Measurements from ENCODE around the gene OR2AG2.

Gene OR2AG2

DNA sequence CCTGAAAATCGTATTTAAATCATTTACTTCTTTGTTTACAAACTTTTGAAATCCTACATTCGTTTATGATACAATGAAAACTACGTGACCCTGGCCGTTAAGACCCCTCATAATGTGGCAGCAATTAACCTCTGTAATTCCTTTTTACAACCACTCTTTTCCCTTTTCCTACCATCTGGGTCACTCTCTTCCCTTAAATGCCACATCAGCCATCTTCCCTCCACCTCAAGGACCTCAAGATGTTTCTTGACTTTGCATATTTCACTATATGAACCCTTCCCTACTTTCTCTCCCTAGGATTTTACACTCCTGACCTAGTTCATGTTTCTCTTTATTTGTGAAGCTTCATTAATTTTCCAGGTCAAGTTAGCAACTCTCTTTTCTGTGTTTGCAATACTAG, 26.8 kb downstream of the OR2AG2 start:
- H3K4me1 ChIP-seq (ENCODE audit: insufficient read depth, low read length, severe bottlenecking): peaks cover 6% of the 10 kb centered on the region
- no peaks in the 10 kb centered on the region for H3K36me3 ChIP-seq (ENCODE audit: insufficient read depth, low read length)
- no peak overlapping the region for H2AFZ ChIP-seq (ENCODE audit: low read length)
- H3K9ac ChIP-seq (ENCODE audit: low read length): no peak overlapping the region
- H3K79me2 ChIP-seq (ENCODE audit: insufficient read depth, low read length): no peaks in the 10 kb centered on the region
- no peaks in the 10 kb centered on the region for H3F3A ChIP-seq (ENCODE audit: insufficient read depth, low read length)
- H3K9me3 ChIP-seq (ENCODE audit: low read length): no peaks in the 10 kb centered on the region
- H3K4me2 ChIP-seq (ENCODE audit: low read length): no peak overlapping the region
- no peak for TF ChIP-seq EZH2 (IDR thresholded peaks at IDR 0.05; ENCODE audit: borderline replicate concordance, low read length)
- TF ChIP-seq, protein P1, sequence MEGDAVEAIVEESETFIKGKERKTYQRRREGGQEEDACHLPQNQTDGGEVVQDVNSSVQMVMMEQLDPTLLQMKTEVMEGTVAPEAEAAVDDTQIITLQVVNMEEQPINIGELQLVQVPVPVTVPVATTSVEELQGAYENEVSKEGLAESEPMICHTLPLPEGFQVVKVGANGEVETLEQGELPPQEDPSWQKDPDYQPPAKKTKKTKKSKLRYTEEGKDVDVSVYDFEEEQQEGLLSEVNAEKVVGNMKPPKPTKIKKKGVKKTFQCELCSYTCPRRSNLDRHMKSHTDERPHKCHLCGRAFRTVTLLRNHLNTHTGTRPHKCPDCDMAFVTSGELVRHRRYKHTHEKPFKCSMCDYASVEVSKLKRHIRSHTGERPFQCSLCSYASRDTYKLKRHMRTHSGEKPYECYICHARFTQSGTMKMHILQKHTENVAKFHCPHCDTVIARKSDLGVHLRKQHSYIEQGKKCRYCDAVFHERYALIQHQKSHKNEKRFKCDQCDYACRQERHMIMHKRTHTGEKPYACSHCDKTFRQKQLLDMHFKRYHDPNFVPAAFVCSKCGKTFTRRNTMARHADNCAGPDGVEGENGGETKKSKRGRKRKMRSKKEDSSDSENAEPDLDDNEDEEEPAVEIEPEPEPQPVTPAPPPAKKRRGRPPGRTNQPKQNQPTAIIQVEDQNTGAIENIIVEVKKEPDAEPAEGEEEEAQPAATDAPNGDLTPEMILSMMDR (IDR thresholded peaks at IDR 0.05; ENCODE audit: low read length): no peak
- H3K4me3 ChIP-seq (ENCODE audit: low read depth, low read length, poor library complexity, severe bottlenecking): no peak overlapping the region
- H4K20me1 ChIP-seq (ENCODE audit: insufficient read depth, low read length): no peaks in the 10 kb centered on the region
- H3K9me2 ChIP-seq (ENCODE audit: low read depth, low read length): no peaks in the 10 kb centered on the region
- no peak overlapping the region for H3K27ac ChIP-seq (ENCODE audit: low read depth, low read length, poor library complexity, severe bottlenecking)
- no peaks in the 10 kb centered on the region for H3K27me3 ChIP-seq (ENCODE audit: insufficient read depth, low read length)

DNA sequence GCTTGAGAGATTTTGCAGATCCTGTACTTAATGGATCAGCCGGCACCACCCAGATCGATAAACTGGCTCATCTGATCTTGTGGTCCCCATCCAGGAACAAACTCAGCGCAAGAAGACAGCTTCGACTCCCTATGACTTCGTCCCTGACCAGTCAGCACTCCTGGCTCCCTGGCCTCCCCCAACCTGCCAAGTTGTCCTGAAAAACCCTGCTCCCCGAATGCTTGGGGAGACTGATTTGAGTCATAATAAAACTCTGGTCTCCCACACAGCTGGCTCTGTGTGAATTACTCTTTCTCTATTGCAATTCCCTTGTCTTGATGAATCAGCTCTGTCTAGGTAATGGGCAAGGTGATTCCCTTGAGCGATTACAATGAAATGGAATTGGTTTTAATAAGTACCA, 29.5 kb downstream of the OR2AG2 start:
- no peaks in the 10 kb centered on the region for H3K9me3 ChIP-seq (ENCODE audit: low read length)
- no peak overlapping the region for H3K9ac ChIP-seq (ENCODE audit: low read length)
- TF ChIP-seq, protein P1 (IDR thresholded peaks at IDR 0.05; ENCODE audit: low read length): no peak
- TF ChIP-seq EZH2 (IDR thresholded peaks at IDR 0.05; ENCODE audit: borderline replicate concordance, low read length): no peak
- no peaks in the 10 kb centered on the region for H3K27me3 ChIP-seq (ENCODE audit: insufficient read depth, low read length)
- H3K27ac ChIP-seq (ENCODE audit: low read depth, low read length, poor library complexity, severe bottlenecking): no peak overlapping the region
- no peaks in the 10 kb centered on the region for H3K9me2 ChIP-seq (ENCODE audit: low read depth, low read length)
- H2AFZ ChIP-seq (ENCODE audit: low read length): no peak overlapping the region
- H3K36me3 ChIP-seq (ENCODE audit: insufficient read depth, low read length): no peaks in the 10 kb centered on the region
- H3F3A ChIP-seq (ENCODE audit: insufficient read depth, low read length): no peaks in the 10 kb centered on the region
- no peak overlapping the region for H3K4me3 ChIP-seq (ENCODE audit: low read depth, low read length, poor library complexity, severe bottlenecking)
- peaks cover 6% of the 10 kb centered on the region for H3K4me1 ChIP-seq (ENCODE audit: insufficient read depth, low read length, severe bottlenecking)
- H3K4me2 ChIP-seq (ENCODE audit: low read length): no peak overlapping the region
- no peaks in the 10 kb centered on the region for H4K20me1 ChIP-seq (ENCODE audit: insufficient read depth, low read length)
- no peaks in the 10 kb centered on the region for H3K79me2 ChIP-seq (ENCODE audit: insufficient read depth, low read length)

DNA sequence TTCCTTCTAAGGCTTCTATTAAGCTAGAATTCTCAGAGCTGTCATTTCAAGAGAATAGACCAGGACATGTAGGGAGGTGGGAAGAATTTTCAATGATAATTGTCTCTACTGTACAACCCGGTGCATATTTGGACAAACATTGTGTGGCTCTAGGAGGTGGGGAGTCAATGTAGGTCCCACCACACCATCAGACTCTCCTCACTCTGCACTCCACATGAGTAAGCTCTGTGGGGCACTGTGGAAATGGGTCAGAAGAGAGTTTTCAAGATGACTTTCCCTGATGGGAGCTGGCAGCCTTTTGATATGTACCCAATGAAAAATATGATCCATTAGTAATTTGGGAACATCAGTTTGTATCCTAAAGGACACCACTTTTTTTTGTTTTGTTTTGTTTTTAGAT, 33.2 kb downstream of the OR2AG2 start:
- H3K9me2 ChIP-seq (ENCODE audit: low read depth, low read length): no peaks in the 10 kb centered on the region
- no peak overlapping the region for H2AFZ ChIP-seq (ENCODE audit: low read length)
- H3K9ac ChIP-seq (ENCODE audit: low read length): no peak overlapping the region
- H3K79me2 ChIP-seq (ENCODE audit: insufficient read depth, low read length): no peaks in the 10 kb centered on the region
- no peaks in the 10 kb centered on the region for H3F3A ChIP-seq (ENCODE audit: insufficient read depth, low read length)
- no peaks in the 10 kb centered on the region for H3K9me3 ChIP-seq (ENCODE audit: low read length)
- H3K27ac ChIP-seq (ENCODE audit: low read depth, low read length, poor library complexity, severe bottlenecking): no peak overlapping the region
- no peaks in the 10 kb centered on the region for H4K20me1 ChIP-seq (ENCODE audit: insufficient read depth, low read length)
- H3K4me2 ChIP-seq (ENCODE audit: low read length): no peak overlapping the region
- H3K36me3 ChIP-seq (ENCODE audit: insufficient read depth, low read length): no peaks in the 10 kb centered on the region
- TF ChIP-seq, protein P1 (IDR thresholded peaks at IDR 0.05; ENCODE audit: low read length): no peak
- no peak for TF ChIP-seq EZH2 (IDR thresholded peaks at IDR 0.05; ENCODE audit: borderline replicate concordance, low read length)
- H3K4me3 ChIP-seq (ENCODE audit: low read depth, low read length, poor library complexity, severe bottlenecking): no peak overlapping the region
- no peaks in the 10 kb centered on the region for H3K4me1 ChIP-seq (ENCODE audit: insufficient read depth, low read length, severe bottlenecking)
- no peaks in the 10 kb centered on the region for H3K27me3 ChIP-seq (ENCODE audit: insufficient read depth, low read length)

Data from OCI-LY1 (cell line).